ENCODE data around the gene FAXDC2. TPM values are rescaled to one million over a fixed set of nuclear protein-coding genes. Genes with fewer than 3 reads are reported as not detected.

FAXDC2 gene
- total and polyA plus RNA-seq, 2 of the 13 experiments (the other 11 are each of a cell fraction or from before 2014, with no cell fraction given), result 4.7 to 58.8 TPM

- TF ChIP-seq MEF2D (CRISPR knock-in tag; IDR thresholded peaks at IDR 0.05), result no peak
- TF ChIP-seq NBN (conservative IDR thresholded peaks at IDR 0.05), result no peak
- no peak for TF ChIP-seq PLRG1 (conservative IDR thresholded peaks at IDR 0.05)
- TF ChIP-seq GMEB1 (CRISPR knock-in tag; IDR thresholded peaks at IDR 0.05; ENCODE audit: borderline replicate concordance), result peak; percentile 40; the same call in 1 of the 2 replicates
- no peak for TF ChIP-seq RBAK (CRISPR knock-in tag; IDR thresholded peaks at IDR 0.05)
- no peak for TF ChIP-seq ETS1 (CRISPR knock-in tag; IDR thresholded peaks at IDR 0.05)
- no peak for TF ChIP-seq TFDP1 (CRISPR knock-in tag; IDR thresholded peaks at IDR 0.05; ENCODE audit: borderline replicate concordance)
- no peak for TF ChIP-seq ZBTB38 (CRISPR knock-in tag; IDR thresholded peaks at IDR 0.05)
- TF ChIP-seq NR3C1 (CRISPR knock-in tag; IDR thresholded peaks at IDR 0.05), result no peak
- no peak for TF ChIP-seq TSC22D2 (CRISPR knock-in tag; IDR thresholded peaks at IDR 0.05; ENCODE audit: borderline replicate concordance)
- TF ChIP-seq TBX2 (CRISPR knock-in tag; IDR thresholded peaks at IDR 0.05; ENCODE audit: borderline replicate concordance), result no peak; the same call in 1 of the 2 replicates
- peak; percentile 35 for TF ChIP-seq RXRB (CRISPR knock-in tag; IDR thresholded peaks at IDR 0.05; ENCODE audit: borderline replicate concordance)
- TF ChIP-seq ZMYM3 (CRISPR knock-in tag; IDR thresholded peaks at IDR 0.05), result no peak
- 0 out of 2 replicates have a peak, but pooled peaks have one; percentile 55 for TF ChIP-seq ZBED4 (CRISPR knock-in tag; IDR thresholded peaks at IDR 0.05; ENCODE audit: borderline replicate concordance)
- TF ChIP-seq ZNF660 (CRISPR knock-in tag; IDR thresholded peaks at IDR 0.05; ENCODE audit: borderline replicate concordance, low read depth), result no peak
- no peak for TF ChIP-seq MTF1 (CRISPR knock-in tag; IDR thresholded peaks at IDR 0.05)
- 0 out of 4 replicates have a peak, but pooled peaks of 1 of the 2 experiments have one; percentile 28 for TF ChIP-seq KLF16 (CRISPR knock-in tag; IDR thresholded peaks at IDR 0.05)
- peak; percentile 60 for TF ChIP-seq ZFP91 (CRISPR knock-in tag; IDR thresholded peaks at IDR 0.05; ENCODE audit: borderline replicate concordance)
- no peak for TF ChIP-seq EZH2 (conservative IDR thresholded peaks at IDR 0.05; ENCODE audit: low read depth, low read length)
- no peak for TF ChIP-seq GPN1 (CRISPR knock-in tag; IDR thresholded peaks at IDR 0.05; ENCODE audit: borderline replicate concordance)
These were observed at the start of gene FAXDC2 (continued) for GRCh38 chr5:154850255-154851062.

Measured in HepG2 (cell line).